Panc1 (cell line): ENCODE data around the gene SLAIN2.

Experiments used
- CTCF ChIP-seq: fragments of 450-650 bp; IDR thresholded peaks from 2 replicates; pipeline ENCODE4 v1.5.1; 2017; ENCODE audit warnings: mild to moderate bottlenecking
- POLR2AphosphoS5 ChIP-seq: IDR thresholded peaks from 2 replicates; pipeline ENCODE4 v1.6.1; 2012; ENCODE audit warnings: mild to moderate bottlenecking, low read depth, low read length, moderate library complexity
- SIN3A ChIP-seq: IDR thresholded peaks from 2 replicates; pipeline ENCODE4 v1.6.1; 2012; ENCODE audit warnings: low read depth, mild to moderate bottlenecking, low read length, moderate library complexity, borderline replicate concordance; ENCODE audit not compliant: insufficient read depth

- TF ChIP-seq CTCF (no peak), POLR2AphosphoS5 (no peak), SIN3A (no peak)
These were observed 909 bp upstream of the SLAIN2 start for GRCh38 chr4:48340276-48340964.
